ENCODE results near the gene OR10AD1.

Gene OR10AD1

DNA sequence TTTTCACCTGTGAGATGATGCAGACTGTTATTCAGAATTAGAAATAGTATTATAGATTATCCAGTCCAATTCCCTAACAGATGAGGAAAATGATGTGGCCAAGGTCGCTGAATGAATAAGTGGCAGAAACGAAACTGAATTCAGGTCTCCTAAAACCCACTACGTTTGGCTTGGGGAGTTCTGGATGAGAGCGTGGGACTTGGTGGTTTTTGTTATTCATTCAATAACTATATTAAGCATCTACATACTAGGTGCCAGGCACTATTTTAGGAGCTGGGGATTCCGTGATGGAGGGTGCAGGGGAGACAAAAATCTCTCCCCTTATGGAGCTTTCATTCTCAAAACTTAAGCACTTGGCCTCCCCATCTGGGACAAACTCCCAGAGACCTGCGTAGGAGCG lies 20.5 kb downstream of the OR10AD1 start:
- H3K27ac ChIP-seq, result peak overlapping the region; percentile 52
- TF ChIP-seq, protein P1, sequence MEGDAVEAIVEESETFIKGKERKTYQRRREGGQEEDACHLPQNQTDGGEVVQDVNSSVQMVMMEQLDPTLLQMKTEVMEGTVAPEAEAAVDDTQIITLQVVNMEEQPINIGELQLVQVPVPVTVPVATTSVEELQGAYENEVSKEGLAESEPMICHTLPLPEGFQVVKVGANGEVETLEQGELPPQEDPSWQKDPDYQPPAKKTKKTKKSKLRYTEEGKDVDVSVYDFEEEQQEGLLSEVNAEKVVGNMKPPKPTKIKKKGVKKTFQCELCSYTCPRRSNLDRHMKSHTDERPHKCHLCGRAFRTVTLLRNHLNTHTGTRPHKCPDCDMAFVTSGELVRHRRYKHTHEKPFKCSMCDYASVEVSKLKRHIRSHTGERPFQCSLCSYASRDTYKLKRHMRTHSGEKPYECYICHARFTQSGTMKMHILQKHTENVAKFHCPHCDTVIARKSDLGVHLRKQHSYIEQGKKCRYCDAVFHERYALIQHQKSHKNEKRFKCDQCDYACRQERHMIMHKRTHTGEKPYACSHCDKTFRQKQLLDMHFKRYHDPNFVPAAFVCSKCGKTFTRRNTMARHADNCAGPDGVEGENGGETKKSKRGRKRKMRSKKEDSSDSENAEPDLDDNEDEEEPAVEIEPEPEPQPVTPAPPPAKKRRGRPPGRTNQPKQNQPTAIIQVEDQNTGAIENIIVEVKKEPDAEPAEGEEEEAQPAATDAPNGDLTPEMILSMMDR (conservative IDR thresholded peaks at IDR 0.05), result no peak

DNA sequence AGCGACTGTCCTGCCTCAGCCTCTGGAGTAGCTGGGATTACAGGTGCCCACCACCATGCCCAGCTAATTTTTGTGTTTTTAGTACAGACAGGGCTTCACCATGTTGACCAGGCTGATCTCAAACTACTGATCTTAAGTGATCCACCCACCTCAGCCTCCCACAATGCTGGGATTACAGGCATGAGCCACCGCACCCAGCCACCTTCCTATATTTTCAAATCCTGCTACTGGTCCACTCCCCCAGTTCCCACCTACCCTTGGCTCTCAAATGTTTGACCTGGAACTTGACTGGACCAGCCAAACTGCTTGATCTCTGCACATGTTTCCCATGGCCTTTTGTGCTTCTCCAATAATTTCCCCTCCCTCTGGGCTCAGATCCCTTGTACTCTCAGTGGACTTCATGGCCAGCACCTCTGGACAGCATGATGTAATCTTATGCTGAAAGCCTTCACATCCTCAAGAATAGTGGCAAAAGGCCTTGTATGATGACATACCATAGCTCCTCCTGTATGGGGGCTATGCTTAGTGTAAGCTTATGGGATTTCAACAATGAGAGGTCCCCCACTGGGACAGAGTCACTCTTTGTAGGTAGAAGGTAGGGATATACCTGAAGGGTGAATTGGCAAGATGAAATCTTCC lies 22.1 kb downstream of the OR10AD1 start:
- TF ChIP-seq, protein P1 (conservative IDR thresholded peaks at IDR 0.05), result no peak
- H3K27ac ChIP-seq, result no peak overlapping the region

DNA sequence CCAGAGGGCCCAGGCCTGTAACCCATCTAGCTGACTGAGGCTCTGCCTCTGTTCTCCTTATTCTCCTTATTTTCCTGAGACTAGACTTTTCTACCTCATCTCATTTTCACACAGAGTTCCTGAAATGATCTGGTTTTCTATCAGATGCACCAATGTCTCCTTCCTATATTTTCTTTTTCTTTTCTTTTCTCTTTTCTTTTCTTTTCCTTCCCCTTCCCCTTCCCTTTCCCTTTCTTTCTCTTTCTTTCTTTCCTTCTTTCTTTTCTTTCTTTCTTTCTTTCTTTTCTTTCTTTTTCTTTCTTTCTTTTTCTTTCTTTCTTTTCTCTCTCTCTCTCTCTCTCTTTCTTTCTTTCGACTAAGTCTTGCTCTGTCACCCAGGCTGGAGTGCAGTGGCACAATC lies 22.7 kb downstream of the OR10AD1 start:
- H3K27ac ChIP-seq, result no peak overlapping the region
- TF ChIP-seq, protein P1 (conservative IDR thresholded peaks at IDR 0.05), result no peak

DNA sequence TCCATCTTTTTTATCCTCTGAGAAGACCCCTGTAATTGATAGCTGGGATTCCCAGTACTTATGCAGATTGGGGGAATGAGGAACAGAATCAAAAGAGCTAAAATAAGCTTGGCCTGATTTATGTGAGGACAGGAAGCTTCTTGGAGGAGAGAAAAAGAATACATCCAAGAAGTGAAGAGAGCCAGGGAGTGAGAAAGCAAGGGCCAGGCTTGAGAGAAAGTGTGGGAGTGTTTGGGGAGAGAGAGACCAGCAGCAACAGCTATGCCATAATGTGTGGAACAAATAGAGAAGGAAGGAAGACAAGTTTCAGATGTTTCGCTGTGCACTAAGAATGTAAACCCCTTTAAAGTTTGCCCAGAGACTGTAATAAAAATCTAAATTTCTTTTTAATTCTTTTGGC lies 23.6 kb downstream of the OR10AD1 start:
- TF ChIP-seq, protein P1 (conservative IDR thresholded peaks at IDR 0.05), result no peak

DNA sequence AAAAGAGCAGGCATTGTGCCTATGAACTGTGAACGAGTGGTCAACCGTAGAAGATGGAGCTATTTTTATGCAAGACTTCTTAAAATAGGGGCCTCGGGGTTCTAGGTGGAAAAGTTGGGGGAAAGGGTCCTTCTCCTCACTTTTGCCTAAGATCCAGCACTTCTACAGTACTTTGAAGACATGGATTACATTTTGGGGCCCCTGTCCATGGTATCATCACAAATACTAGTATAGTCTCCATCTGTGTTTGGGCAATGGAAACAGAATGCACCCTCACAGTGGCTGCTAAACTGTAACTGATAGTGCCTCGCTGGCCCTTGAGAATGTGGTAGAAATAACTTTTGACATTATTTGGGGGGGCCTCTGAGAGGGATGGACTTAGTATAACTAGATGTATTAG lies 25.1 kb downstream of the OR10AD1 start:
- TF ChIP-seq, protein P1 (conservative IDR thresholded peaks at IDR 0.05), result no peak
- H3K27ac ChIP-seq, result no peak overlapping the region

More for the DNA sequence above, 23.6 kb downstream of the OR10AD1 start:
- H3K27ac ChIP-seq, result no peak overlapping the region

DNA sequence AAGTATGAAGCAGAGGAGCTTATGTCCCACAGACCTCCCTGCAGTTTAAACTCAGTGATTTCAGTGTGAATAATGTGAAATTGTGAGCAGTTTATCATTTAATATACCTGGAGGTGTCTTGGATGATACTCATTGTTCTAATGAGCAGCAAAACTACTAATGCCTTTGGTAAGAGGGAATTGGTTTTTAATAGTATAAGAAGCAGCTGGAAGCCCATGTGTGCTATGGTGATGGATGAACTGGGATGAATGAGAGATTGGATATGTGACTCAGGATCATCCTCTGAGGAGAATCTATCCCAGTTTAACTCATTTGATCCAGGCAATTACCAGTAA lies 26.7 kb downstream of the OR10AD1 start:
- H3K27ac ChIP-seq, result peak overlapping the region; percentile 43
- TF ChIP-seq, protein P1 (conservative IDR thresholded peaks at IDR 0.05), result no peak

DNA sequence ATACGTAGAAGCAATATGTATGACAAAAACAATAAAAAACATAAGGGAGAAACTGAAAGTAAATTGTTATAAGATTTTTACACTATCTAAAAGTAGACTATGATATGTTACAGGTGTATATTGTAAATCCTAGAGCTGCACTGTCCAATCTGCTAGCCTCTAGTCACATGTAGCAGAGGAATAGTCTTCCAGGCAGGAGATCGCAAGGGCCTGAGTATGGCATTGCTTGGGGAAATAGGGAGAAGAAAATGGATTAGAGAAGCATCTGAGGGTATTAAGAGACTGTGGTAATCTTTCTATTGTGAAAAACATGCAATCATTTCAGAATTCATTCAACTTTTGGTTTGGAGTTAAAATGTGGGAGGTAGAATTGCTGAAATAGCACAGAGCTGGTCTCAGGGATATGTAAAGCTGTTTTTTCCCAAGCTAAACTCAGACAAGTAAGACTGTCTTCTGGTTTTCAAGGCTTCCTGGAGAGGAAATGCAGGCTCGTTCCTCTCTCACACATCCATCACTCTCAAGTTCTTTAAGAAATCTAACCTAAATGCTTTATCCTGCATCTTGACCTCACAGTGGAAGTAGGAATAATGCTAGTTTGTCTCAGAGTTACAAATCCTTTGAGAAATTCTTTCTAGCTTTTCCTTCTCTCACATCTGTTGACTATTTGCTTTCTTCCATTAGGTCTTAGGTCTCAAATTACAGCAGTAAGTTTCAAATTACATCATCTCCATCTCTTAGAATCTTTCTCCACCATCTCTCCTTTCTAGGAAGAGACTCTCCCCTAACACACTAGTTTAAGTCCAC lies 27.3 kb downstream of the OR10AD1 start:
- H3K27ac ChIP-seq, result peak overlapping the region; percentile 43
- TF ChIP-seq, protein P1 (conservative IDR thresholded peaks at IDR 0.05), result no peak

All from VCaP (cell line).